ENCODE data around the gene CFAP61.

Gene CFAP61

DNA sequence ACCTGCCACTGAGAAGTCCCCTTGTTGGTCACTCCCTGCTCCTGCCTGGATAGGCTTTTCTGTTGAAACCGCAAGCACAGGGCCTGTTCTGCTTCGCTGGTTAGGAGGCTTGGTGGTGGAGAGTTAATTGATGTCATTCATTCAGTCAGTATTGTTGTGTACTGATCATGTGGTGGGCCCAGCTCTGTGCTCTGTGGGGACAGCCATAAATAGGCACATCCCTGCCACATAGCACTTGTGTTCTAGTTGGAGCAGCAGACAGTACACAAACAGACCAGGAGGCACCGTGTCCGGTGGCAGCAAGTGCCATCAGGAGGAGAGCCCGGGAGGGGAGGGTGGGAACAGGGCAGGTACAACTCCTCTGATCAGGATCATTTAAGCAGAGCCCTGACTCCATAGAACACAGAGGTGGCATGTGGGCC is 160.4 kb downstream of the CFAP61 start:
- no CpG with 5 or more reads among the region's 5 CpGs for WGBS (ENCODE audit: extremely low coverage, insufficient coverage, insufficient read length)
- Histone ChIP-seq H2BK12ac (ENCODE audit: low read length) (no peak overlapping the region), H3K36me3 (ENCODE audit: control insufficient read depth in 1 of 2, insufficient read depth in 2 of 2, low read length in 2 of 2) (no peaks in the 10 kb centered on the region), H2AFZ (ENCODE audit: insufficient read depth, low read length, poor library complexity) (no peak overlapping the region), H3K27me3 (ENCODE audit: insufficient read depth, low read length) (no peaks in the 10 kb centered on the region), H3K4me3 (ENCODE audit: low read depth, low read length) (no peak overlapping the region), H3K4me1 (ENCODE audit: control insufficient read depth in 1 of 2, insufficient read depth in 2 of 2, low read length in 2 of 2) (peaks cover 0 to 3% of the 10 kb centered on the region in 2 experiments), H3K14ac (ENCODE audit: low read length) (no peak overlapping the region), H2AK5ac (ENCODE audit: low read length) (no peak overlapping the region), H2BK5ac (ENCODE audit: low read depth, low read length, poor library complexity) (no peak overlapping the region), H3K9ac (ENCODE audit: low read length) (no peak overlapping the region), H3K4ac (ENCODE audit: low read depth, low read length) (no peak overlapping the region), H4K12ac (ENCODE audit: low read depth, low read length) (no peak overlapping the region), H4K91ac (ENCODE audit: low read depth, low read length) (no peak overlapping the region), H3K27ac (ENCODE audit: low read depth, low read length) (no peak overlapping the region), H2BK120ac (ENCODE audit: insufficient read depth, low read length, poor library complexity) (no peak overlapping the region), H3K79me1 (ENCODE audit: low read length) (no peaks in the 10 kb centered on the region), H4K8ac (ENCODE audit: low read depth, low read length) (no peak overlapping the region), H3K79me2 (ENCODE audit: control insufficient read depth, insufficient read depth, low read length, poor library complexity) (no peaks in the 10 kb centered on the region), H3K23ac (ENCODE audit: low read length) (no peak overlapping the region), H3K9me3 (ENCODE audit: insufficient read depth, low read depth, low read length) (no peaks in the 10 kb centered on the region), H3K18ac (ENCODE audit: low read length) (no peak overlapping the region), H3K4me2 (ENCODE audit: low read length) (no peak overlapping the region)
- no peak for DNase-seq

DNA sequence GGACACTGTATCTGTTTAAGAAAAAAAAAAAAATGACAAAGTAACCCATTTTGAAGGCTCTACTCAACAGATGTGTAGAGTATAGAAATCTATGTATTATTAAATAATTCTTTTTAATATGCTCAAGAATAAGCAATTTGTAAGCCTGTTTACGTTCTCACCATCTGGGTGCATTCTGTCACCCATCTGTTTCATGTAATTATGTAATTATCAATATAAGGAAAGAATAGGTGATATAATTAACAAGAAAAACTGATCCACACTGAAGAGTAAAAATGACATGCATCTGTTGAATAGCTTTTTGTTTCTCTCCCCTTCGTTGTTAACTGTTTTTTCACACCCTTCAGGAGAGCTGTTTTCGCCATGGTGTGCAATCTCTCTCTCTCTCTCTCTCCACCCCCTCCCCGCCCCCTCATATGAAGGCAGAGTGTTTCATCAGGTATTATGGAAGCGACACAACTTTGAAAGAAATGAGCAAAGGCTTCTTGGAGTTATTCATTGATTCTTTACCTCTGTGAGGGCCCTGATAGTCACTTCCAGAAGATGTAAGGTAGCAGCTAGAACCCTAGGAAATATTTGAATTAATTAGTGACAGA is 161.3 kb downstream of the CFAP61 start:
- Histone ChIP-seq H2BK120ac (ENCODE audit: insufficient read depth, low read length, poor library complexity) (no peak overlapping the region), H4K91ac (ENCODE audit: low read depth, low read length) (no peak overlapping the region), H3K23ac (ENCODE audit: low read length) (no peak overlapping the region), H4K12ac (ENCODE audit: low read depth, low read length) (no peak overlapping the region), H3K4me1 (ENCODE audit: control insufficient read depth in 1 of 2, insufficient read depth in 2 of 2, low read length in 2 of 2) (peaks cover 0 to 3% of the 10 kb centered on the region in 2 experiments), H2BK12ac (ENCODE audit: low read length) (no peak overlapping the region), H3K9me3 (ENCODE audit: insufficient read depth, low read depth, low read length) (no peaks in the 10 kb centered on the region), H2AK5ac (ENCODE audit: low read length) (no peak overlapping the region), H4K8ac (ENCODE audit: low read depth, low read length) (no peak overlapping the region), H3K79me2 (ENCODE audit: control insufficient read depth, insufficient read depth, low read length, poor library complexity) (no peaks in the 10 kb centered on the region), H2AFZ (ENCODE audit: insufficient read depth, low read length, poor library complexity) (no peak overlapping the region), H3K4me3 (ENCODE audit: low read depth, low read length) (no peak overlapping the region), H3K27ac (ENCODE audit: low read depth, low read length) (no peak overlapping the region), H3K36me3 (ENCODE audit: control insufficient read depth in 1 of 2, insufficient read depth in 2 of 2, low read length in 2 of 2) (no peaks in the 10 kb centered on the region), H3K9ac (ENCODE audit: low read length) (no peak overlapping the region), H3K18ac (ENCODE audit: low read length) (no peak overlapping the region), H3K4ac (ENCODE audit: low read depth, low read length) (no peak overlapping the region), H3K4me2 (ENCODE audit: low read length) (no peak overlapping the region), H2BK5ac (ENCODE audit: low read depth, low read length, poor library complexity) (no peak overlapping the region), H3K14ac (ENCODE audit: low read length) (no peak overlapping the region), H3K79me1 (ENCODE audit: low read length) (no peaks in the 10 kb centered on the region), H3K27me3 (ENCODE audit: insufficient read depth, low read length) (no peaks in the 10 kb centered on the region)
- WGBS (ENCODE audit: extremely low coverage, insufficient coverage, insufficient read length), result no CpG with 5 or more reads among the region's 5 CpGs
- no peak for DNase-seq

DNA sequence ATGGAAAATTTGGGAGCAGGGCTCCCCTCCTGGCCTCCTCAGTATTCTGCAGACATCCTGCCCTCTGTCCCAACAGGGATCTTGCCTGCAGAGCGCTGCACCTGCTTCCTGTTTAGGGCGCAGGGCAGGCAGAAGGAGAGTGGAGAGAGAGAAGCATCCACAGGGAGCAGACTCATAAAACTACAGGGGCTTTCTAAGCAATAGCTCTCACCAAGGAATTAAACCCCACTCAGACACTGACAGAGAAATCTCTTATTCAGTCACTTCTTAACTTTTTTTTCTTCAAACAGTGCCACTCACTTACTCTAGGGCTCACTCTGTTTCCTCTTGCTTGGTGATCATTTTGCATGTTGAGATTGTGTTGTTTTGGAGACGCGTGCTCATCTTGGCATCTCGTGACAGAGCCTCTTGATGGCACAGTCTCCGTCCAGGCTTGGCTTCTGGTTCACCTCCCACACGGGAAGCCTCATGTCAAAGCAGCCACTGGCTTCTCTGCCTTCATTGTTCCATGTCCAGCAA is 162.5 kb downstream of the CFAP61 start:
- DNase-seq, result no peak
- H2BK12ac ChIP-seq (ENCODE audit: low read length), result no peak overlapping the region
- H3K4me3 ChIP-seq (ENCODE audit: low read depth, low read length), result no peak overlapping the region

DNA sequence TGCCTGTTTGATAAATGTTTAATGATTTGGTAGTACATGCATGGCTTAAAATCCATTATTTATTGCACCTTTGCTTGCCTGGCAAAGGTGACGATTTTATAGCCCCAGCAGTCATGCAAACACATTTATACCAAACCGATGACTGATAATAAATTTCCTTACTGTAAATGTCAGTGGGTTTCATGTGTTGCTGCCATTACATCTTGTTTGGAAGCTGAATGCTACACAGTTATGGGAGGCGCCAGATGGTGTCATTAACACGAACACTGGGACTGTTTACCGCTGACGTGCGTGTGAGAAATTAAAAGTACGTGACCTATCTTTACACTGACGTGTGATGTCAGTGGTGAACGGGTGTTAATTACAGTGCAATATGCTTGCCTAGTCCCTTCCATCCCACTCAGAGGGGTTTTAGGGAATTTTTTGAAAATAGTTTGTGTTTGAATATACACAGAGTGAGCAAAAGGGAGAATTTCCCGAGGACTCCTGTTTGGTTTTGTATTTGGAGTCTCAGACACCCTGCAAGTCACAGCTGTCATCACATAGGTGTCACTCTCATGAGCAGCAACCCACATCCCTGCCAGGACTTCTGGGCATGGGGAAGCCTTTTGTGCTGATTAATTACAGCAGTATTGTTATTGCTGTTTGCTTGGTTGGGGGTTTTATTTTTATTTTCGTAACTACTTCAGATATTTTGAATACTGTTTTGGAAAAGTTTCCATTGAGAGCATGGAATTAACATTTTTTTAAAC is 163.8 kb downstream of the CFAP61 start:
- H3K23ac ChIP-seq (ENCODE audit: low read length), result no peak overlapping the region
- no peak overlapping the region for H3K14ac ChIP-seq (ENCODE audit: low read length)
- H3K79me2 ChIP-seq (ENCODE audit: control insufficient read depth, insufficient read depth, low read length, poor library complexity), result no peaks in the 10 kb centered on the region
- H3K9me3 ChIP-seq (ENCODE audit: insufficient read depth, low read depth, low read length), result no peaks in the 10 kb centered on the region
- DNase-seq, result no peak
- H2AK5ac ChIP-seq (ENCODE audit: low read length), result no peak overlapping the region
- H4K91ac ChIP-seq (ENCODE audit: low read depth, low read length), result no peak overlapping the region
- H3K4me3 ChIP-seq (ENCODE audit: low read depth, low read length), result no peak overlapping the region
- H3K18ac ChIP-seq (ENCODE audit: low read length), result no peak overlapping the region
- H2BK120ac ChIP-seq (ENCODE audit: insufficient read depth, low read length, poor library complexity), result no peak overlapping the region
- H4K12ac ChIP-seq (ENCODE audit: low read depth, low read length), result no peak overlapping the region
- H3K4me1 ChIP-seq (ENCODE audit: control insufficient read depth in 1 of 2, insufficient read depth in 2 of 2, low read length in 2 of 2), result no peaks in the 10 kb centered on the region
- H3K36me3 ChIP-seq (ENCODE audit: control insufficient read depth in 1 of 2, insufficient read depth in 2 of 2, low read length in 2 of 2), result no peaks in the 10 kb centered on the region
- no CpG with 5 or more reads among the region's 12 CpGs for WGBS (ENCODE audit: extremely low coverage, insufficient coverage, insufficient read length)
- H2BK5ac ChIP-seq (ENCODE audit: low read depth, low read length, poor library complexity), result no peak overlapping the region
- H2AFZ ChIP-seq (ENCODE audit: insufficient read depth, low read length, poor library complexity), result no peak overlapping the region
- H3K4ac ChIP-seq (ENCODE audit: low read depth, low read length), result no peak overlapping the region
- H3K79me1 ChIP-seq (ENCODE audit: low read length), result no peaks in the 10 kb centered on the region
- no peak overlapping the region for H2BK12ac ChIP-seq (ENCODE audit: low read length)
- H3K27me3 ChIP-seq (ENCODE audit: insufficient read depth, low read length), result no peaks in the 10 kb centered on the region
- no peak overlapping the region for H4K8ac ChIP-seq (ENCODE audit: low read depth, low read length)
- H3K9ac ChIP-seq (ENCODE audit: low read length), result no peak overlapping the region
- H3K27ac ChIP-seq (ENCODE audit: low read depth, low read length), result no peak overlapping the region
- no peak overlapping the region for H3K4me2 ChIP-seq (ENCODE audit: low read length)

More for the DNA sequence above, 162.5 kb downstream of the CFAP61 start:
- Histone ChIP-seq H3K27ac (ENCODE audit: low read depth, low read length) (no peak overlapping the region), H2BK120ac (ENCODE audit: insufficient read depth, low read length, poor library complexity) (no peak overlapping the region), H4K12ac (ENCODE audit: low read depth, low read length) (no peak overlapping the region), H3K23ac (ENCODE audit: low read length) (no peak overlapping the region), H3K4me2 (ENCODE audit: low read length) (no peak overlapping the region), H2AK5ac (ENCODE audit: low read length) (no peak overlapping the region), H2AFZ (ENCODE audit: insufficient read depth, low read length, poor library complexity) (no peak overlapping the region), H3K79me2 (ENCODE audit: control insufficient read depth, insufficient read depth, low read length, poor library complexity) (no peaks in the 10 kb centered on the region), H3K36me3 (ENCODE audit: control insufficient read depth in 1 of 2, insufficient read depth in 2 of 2, low read length in 2 of 2) (no peaks in the 10 kb centered on the region), H3K18ac (ENCODE audit: low read length) (no peak overlapping the region), H3K27me3 (ENCODE audit: insufficient read depth, low read length) (no peaks in the 10 kb centered on the region), H3K4me1 (ENCODE audit: control insufficient read depth in 1 of 2, insufficient read depth in 2 of 2, low read length in 2 of 2) (peaks cover 0 to 1% of the 10 kb centered on the region in 2 experiments), H3K79me1 (ENCODE audit: low read length) (no peaks in the 10 kb centered on the region), H2BK5ac (ENCODE audit: low read depth, low read length, poor library complexity) (no peak overlapping the region), H3K9me3 (ENCODE audit: insufficient read depth, low read depth, low read length) (no peaks in the 10 kb centered on the region), H3K14ac (ENCODE audit: low read length) (no peak overlapping the region), H3K4ac (ENCODE audit: low read depth, low read length) (no peak overlapping the region), H4K8ac (ENCODE audit: low read depth, low read length) (no peak overlapping the region), H3K9ac (ENCODE audit: low read length) (no peak overlapping the region), H4K91ac (ENCODE audit: low read depth, low read length) (no peak overlapping the region)
- no CpG with 5 or more reads among the region's 7 CpGs for WGBS (ENCODE audit: extremely low coverage, insufficient coverage, insufficient read length)

Data from trophoblast cell (in vitro differentiated cells and primary cell).